GM12872 (cell line): ENCODE results near the gene RAD51B.

Experiments used
- TF ChIP-seq, protein P1 (sequence below): IDR thresholded peaks from 3 replicates; pipeline ENCODE4 v1.5.1; 2011; ENCODE audit warnings: low read depth, mild to moderate bottlenecking, low read length, moderate library complexity; ENCODE audit not compliant: insufficient read depth

The RAD51B gene

DNA sequence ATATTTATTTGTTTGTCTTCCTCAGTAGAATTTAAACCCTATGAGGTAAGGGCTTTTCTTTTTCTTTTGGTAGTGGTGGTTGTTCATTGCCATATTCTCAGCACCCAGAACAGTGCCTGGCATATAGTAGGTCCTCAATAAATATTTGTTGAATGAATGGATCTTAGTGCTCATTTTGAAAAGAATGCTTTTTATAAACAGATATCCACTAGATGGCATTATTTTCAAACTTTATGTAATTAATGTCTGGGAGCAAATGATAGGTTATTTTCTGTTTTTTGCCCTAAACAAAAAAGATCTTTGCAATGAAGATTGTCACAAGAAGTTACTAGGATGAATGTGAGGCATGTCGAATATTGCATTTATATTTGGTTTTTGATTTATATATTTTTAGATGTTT lies 64.1 kb downstream of the RAD51B start:
- TF ChIP-seq, protein P1, sequence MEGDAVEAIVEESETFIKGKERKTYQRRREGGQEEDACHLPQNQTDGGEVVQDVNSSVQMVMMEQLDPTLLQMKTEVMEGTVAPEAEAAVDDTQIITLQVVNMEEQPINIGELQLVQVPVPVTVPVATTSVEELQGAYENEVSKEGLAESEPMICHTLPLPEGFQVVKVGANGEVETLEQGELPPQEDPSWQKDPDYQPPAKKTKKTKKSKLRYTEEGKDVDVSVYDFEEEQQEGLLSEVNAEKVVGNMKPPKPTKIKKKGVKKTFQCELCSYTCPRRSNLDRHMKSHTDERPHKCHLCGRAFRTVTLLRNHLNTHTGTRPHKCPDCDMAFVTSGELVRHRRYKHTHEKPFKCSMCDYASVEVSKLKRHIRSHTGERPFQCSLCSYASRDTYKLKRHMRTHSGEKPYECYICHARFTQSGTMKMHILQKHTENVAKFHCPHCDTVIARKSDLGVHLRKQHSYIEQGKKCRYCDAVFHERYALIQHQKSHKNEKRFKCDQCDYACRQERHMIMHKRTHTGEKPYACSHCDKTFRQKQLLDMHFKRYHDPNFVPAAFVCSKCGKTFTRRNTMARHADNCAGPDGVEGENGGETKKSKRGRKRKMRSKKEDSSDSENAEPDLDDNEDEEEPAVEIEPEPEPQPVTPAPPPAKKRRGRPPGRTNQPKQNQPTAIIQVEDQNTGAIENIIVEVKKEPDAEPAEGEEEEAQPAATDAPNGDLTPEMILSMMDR = no peak

DNA sequence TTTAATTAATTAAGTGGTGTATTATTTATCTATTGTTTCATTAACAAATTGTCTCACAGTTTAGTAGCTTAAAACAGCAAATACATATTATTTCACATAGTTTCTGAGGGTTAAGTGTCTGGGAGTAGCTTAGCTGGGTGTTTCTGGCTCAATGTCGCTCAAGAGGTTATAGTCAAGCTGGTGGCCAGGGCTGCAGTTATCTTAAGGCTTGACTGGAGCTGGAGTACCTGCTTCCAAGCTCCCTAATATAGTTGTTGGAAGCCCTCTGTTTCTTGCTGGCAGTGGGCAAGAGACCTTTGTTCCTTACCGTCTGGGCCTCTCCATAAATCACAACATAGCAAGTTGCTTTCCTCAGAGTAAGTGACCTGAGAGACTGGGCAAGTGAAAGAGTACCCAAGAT lies 66.6 kb downstream of the RAD51B start:
- TF ChIP-seq, protein P1 = no peak

DNA sequence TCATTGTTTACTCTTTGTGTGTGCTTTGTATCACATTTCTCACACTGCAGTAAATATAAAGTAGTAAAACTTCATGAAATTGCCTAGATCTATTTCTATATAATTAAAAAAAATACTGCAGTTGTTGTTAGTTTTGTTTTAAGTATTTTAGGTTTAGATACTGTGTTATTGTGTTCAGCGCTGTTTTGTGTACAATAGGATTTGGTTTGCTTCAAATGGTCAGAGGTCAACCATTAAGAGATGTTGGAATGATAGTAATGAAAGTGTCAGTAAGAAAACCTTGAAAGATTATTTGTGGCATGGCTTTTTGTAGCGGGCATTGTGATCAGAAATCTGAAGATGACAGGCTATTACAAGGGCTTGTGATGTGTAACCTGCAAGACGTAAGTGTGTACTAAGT lies 67.9 kb downstream of the RAD51B start:
- TF ChIP-seq, protein P1 = no peak

DNA sequence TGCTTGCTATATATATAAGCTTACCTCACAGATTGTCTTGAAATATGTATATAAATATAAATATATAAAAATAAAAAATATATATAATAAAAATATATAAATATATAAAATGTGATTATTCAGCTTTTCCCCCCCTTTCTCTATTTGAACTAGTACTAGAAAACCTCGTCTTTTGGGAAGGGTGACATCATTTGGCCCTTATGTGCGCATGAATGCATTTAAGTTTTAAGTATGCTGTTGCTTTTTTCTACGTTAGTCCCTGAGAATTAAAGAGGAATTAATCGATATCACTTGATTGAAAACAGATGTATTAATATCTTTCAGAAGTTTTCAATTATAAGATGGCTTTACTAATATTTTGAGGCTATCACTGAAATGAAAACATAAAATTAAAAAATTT lies 69.9 kb downstream of the RAD51B start:
- TF ChIP-seq, protein P1 = no peak

DNA sequence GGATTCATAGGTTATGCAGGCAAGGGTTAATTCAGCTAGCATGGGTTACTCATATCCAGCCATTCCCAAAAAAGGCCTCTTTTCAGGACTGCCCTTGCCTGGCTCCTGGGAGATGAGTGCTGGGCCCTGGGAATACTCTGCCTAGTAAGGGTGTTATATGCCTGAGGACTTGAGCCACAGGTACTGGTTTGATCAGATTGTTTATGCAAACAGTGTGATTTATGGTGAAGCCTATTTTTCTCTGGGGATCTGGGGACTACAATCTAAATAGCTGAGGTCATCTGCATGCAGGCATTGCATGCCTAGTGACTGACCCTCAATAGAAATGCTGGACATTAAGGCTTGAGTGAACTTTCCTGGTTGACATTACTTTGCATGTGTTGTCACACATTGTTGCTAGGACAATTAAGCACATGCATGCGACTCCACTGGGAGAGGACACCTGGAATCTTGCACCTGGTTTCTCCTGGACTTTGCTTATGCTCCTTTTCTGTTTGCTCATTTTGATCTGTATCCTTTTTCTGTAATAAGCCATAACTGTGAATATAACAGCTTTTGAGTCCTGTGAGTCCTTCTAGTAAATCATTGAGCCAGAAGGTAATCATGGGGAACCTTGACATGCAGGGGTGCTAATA lies 73.0 kb downstream of the RAD51B start:
- TF ChIP-seq, protein P1 = no peak

DNA sequence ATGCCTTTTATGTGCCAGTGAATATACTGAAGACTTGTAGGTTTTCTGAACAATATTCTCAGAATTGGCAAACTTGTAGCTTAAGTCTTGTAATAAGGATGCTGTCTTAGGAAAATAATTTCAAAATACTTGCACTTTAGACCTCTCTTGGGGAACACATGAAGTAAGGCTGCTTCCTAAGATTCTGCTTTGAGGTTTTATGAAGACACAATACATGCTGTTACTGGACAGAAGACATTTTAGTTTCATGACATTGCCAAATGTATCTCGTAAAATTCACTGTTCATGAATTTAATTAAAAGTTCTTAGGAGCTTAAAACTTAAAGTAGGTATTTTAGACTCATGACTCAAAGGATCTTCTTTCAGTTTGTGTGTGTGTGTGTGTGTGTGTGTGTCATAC lies 80.7 kb downstream of the RAD51B start:
- TF ChIP-seq, protein P1 = no peak

DNA sequence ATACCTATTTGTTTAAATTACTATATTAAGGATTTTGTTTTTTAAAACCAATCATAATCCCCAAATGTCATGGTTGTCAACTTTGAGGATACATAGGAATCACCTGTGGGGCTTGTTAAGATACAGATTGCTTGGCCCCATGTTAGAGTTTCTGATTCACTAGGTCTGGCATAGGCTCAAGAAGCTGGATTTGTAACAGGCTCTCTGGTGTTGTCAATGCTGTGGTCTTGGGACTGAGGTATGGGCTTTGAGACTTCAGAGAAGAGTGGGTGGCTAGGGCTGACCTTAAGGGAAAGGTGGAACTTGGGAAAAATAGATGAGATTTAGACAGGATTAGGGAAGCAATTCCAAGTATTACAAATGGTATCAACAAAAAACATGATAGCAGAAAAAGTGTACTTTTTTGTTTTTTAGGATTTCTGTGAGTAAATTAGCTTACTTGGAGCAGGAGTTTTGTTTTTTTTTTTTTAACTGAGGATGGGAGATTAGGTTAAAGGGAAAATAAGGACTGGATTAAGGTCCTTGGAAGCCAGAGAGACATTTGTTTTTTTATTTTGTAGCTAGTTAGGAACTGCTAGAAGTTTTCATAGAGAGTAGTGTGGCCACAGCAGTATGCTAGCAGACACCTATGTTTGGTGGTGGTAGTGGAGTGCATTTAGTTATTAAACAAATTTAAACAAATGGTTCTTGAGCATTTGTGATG lies 88.6 kb downstream of the RAD51B start:
- TF ChIP-seq, protein P1 = no peak
